Measurements from ENCODE around the gene OR4B1.

The OR4B1 gene

GRCh38 chr11:48242501-48242900, 25.9 kb downstream of the OR4B1 start:
- no peak for DNase-seq
- intact Hi-C loops (cut with DNase I): no loop called here

GRCh38 chr11:48244804-48245203, 28.2 kb downstream of the OR4B1 start, which contains the start of gene OR4X2:
Gene OR4X2 (plus strand): TSS chr11:48245104. CDS start chr11:48245104, 0 bp downstream.
- intact Hi-C loops (cut with DNase I): no loop called here
- DNase-seq: no peak

GRCh38 chr11:48248902-48249301, 32.3 kb downstream of the OR4B1 start:
- no peak for DNase-seq
- intact Hi-C loops (cut with DNase I): no loop called here

GRCh38 chr11:48261600-48261999, 45.0 kb downstream of the OR4B1 start:
- intact Hi-C loops (cut with DNase I): no loop called here
- DNase-seq: no peak

GRCh38 chr11:48263423-48263911, 46.9 kb downstream of the OR4B1 start, which contains the start of gene OR4X1:
Gene OR4X1 (plus strand): TSS chr11:48263861. CDS start chr11:48263861, 0 bp downstream.
- no peak for DNase-seq
- intact Hi-C loops (cut with DNase I): no loop called here

All from head of caudate nucleus (tissue), 42 donors.